CD4-positive, alpha-beta T cell treated with Interleukin-21 for 1 hour (primary cell): ENCODE results near the gene DNMT3B.
"Not testable (repeated sequence)": the region's sequence is repeated elsewhere in the genome, so short reads cannot be mapped to it uniquely, and the experiment has no call there.

ENCODE experiments used
- DNase-seq: peaks from one replicate; pipeline ENCODE4 v3.0.0-alpha.2; 2020

DNMT3B gene

DNA sequence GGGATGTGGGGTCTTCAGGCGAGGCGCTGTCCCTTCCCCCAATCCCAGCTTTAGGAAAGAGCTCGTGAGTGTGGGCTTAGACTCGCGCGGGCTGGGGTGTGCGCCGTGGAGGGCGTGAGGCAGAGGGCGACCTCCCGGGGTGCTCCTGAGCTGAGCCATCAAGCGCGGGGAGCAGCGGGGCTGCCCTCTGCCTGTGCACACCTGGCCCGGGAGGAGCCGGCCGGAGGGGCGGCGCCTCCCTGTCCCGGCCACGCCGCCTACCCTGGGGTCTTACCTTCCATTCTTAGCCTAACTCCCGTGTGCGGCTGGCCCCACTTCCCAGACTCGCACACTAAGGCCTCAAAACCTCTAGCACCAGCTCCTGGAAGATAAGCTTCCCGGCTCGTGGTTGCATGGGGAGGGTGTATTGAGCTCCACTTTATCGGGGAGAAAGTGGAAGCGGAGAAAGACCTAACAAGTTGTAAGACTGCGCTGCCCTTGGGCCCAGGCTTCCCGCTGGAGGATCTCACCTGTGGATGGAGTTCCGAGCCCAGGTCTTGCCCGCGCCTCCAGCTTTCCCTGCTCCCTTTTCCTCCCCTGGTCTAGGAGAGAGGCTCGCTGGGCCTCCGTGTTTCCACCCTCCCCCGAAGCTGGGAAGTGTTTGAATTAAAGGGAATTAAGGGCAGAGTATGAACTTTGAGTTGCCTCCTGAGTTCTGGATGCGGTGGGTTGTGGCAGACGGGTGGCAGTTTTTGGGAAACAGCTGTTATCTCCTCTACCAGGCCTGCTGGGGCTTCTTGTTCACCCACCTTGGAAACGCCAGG is 1.2 kb downstream of the DNMT3B start:
- DNase-seq: no peak

DNA sequence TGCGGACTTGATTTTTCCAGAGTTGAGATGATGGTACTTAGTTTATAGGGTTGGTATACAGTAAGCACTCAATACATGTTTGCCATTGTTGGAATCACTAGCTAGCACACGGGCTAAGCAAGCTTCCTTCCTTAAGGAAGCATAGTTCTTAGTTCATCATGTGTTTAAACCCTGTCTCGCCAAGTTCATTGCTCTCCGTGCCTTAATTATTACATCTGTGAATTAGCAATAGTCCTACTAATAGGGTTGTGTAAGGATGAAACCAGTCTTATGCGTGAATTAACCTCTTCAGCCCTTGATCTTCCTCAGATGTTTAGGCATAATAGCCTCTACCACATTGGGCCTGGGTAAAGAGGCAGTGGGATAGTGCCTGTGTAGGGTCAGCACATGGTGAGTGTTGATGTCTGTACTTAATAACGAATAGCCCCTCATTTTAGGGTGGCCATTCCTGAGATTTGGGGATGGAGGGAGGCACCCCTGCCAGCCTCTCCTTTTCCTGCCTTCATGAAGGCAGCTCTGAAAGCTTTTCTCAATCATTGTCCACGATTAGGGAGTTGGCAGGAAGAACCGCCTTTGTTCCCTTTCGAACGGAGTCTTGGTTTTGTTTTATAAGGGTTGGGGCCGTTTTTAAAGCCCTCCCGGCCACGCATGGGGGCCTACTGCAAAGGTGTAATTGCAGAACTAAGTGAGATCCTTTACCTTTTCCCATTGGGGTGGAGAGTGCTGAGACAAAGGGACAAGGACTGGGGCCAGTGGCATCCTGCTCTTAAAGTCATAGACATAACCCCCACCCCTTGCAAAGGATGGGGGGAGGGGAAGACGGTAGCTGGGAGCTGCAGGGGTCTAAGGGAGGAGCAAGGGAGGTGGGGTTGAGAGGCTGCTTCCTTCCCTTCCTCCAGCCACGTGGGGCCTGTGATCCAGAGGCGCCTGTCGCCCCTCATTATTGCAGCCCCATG is 2.1 kb downstream of the DNMT3B start:
- no peak for DNase-seq

DNA sequence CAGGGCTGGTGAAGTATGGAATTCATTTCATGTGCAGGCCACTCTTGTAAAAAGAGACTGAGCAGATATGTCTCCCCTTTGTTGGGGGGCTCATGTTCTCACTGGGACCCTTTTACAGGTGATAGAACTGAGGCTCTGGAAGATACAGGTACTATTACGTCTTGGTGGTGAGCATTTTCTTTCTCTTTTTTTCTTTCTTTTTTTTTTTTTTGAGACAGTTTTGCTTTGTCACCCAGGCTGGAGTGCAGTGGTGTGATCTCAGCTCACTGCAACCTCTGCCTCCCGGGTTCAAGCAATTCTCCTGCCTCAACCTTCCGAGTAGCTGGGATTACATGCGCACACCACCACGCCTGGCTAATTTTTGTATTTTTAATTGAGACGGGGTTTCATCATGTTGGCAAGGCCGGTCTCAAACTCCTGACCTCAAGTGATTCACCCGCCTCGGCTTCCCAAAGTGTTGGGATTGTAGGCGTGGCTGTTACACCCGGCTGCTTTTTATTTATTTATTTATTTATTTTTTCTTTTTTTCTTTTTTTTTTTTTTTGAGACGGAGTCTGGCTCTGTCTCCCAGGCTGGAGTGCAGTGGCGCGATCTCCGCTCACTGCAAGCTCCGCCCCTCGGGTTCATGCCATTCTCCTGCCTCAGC is 3.2 kb downstream of the DNMT3B start:
- DNase-seq: not testable (repeated sequence)

DNA sequence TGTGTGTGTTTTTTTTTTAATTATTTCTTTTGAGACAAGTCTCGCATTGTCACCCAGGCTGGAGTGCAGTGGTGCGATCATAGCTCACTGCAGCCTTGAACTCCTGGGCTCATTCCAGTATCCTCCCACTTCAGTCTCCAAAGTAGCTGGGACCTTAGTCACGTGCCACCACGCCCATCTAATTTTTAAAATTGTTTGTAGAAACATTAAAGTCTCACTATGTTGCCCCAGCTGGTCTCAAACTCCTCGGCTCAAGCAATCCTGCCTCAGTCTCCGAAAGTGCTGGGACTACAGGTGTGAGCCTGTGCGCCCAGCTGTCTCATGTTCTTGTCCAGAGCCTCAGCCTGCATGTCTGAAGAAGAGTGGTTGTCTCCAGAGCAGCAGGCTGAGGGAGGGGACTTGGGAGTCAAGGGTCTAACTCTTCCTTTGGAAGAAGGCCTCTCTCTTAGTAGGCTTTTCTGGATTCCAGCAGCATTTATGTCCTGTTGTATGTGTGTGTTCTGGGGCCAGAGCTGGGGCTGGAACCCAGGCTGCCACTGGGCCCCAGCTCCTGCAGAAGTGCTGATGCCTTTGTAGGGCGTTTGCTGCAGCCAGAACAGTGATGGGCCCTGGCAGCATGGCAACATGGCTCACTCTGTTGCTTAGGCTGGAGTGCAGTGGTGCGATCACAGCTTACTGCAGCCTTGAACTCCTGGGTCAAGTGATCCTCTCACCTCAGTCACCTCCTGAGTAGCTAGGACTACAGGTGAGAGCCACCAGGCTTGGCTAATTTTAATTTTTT is 5.4 kb downstream of the DNMT3B start:
- DNase-seq: no peak

- DNase-seq: no peak
These were observed 9.9 kb downstream of the DNMT3B start for GRCh38 chr20:32772046-32772445.

GRCh38 chr20:32773223-32773622 is 11.0 kb downstream of the DNMT3B start:
- DNase-seq: no peak

DNA sequence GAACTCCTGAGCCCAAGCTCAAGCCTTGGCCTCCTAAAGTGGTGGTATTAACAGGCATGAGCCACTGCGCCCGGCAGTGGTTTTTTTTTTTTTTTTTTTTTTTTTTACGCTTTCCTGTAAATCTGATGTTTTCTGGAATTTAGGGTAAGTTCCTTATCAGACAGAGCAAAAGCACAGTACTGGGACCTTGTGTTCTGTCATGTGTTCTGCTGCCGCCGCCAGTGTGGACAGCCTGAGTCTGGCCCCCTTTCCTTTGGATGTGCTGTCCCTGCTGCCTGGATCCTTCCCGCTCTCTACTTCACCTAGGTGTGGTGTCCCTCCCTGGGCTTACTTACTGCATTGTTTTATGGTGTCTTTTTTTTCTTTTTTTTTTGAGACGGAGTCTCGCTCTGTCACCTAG is 11.7 kb downstream of the DNMT3B start:
- DNase-seq: no peak

- DNase-seq: no peak
These were observed 13.3 kb downstream of the DNMT3B start for GRCh38 chr20:32775336-32775991.

GRCh38 chr20:32777177-32777956 is 15.2 kb downstream of the DNMT3B start:
- DNase-seq: no peak

GRCh38 chr20:32779500-32780211 is 17.5 kb downstream of the DNMT3B start:
- DNase-seq: no peak

GRCh38 chr20:32780278-32780677 is 18.1 kb downstream of the DNMT3B start:
- no peak for DNase-seq

GRCh38 chr20:32780749-32781655 is 18.8 kb downstream of the DNMT3B start:
- no peak for DNase-seq

- DNase-seq: no peak
These were observed 22.3 kb downstream of the DNMT3B start for GRCh38 chr20:32784369-32785080.

- no peak for DNase-seq
These were observed 24.0 kb downstream of the DNMT3B start for GRCh38 chr20:32786059-32786760.

DNA sequence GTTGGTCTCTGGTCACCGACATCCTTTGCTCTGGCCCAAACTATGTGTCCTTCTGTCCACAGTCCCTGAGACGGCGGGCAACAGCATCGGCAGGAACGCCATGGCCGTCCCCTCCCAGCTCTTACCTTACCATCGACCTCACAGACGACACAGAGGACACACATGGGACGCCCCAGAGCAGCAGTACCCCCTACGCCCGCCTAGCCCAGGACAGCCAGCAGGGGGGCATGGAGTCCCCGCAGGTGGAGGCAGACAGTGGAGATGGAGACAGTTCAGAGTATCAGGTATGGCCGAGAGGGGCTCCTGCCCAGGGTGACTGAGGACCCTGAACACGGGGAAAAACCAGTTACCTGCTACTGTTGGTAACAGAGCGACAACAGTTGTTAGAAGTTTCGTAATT is 25.0 kb downstream of the DNMT3B start:
- no peak for DNase-seq

DNA sequence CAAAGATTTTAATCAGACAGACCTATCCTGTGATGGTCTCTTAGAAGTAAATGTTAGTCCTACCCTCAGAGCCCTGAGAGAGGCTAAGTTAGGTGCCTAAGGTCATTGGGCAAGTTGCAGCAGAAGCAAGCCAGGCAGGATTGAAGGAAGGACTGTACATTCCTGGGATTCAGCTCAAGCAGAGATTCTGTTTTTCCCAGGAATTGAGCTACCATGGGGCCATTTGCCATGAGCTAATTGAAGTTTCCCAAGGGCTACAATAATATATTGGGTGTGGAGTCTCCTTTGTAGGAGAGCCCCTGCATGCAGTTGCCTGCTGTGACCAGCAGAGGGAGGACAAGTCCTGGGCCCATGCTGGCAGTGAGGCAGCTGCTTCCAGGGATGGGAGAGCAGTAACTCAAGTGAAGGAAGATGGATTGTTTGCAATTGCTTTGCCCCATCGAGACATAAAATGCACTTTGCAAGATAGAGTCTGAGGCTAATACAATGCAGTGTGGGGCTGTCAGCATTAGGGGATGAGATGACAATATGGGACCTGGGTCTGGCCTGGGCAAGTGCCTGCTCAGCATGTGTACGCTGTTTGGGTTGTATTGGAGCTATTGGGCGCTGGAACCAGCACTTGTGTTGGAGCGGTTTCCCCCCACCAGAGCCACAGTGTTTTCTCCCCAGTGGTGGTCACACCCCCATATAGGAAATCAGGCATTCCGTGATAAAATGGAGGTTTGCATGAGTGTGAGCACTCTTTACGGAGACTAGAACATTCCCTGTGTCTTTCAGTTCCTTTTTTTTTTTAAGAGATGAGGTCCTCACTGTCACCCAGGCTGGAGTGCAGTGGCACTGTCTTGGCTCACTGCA is 27.9 kb downstream of the DNMT3B start:
- peak; percentile 77 for DNase-seq

GRCh38 chr20:32790751-32791057 is 28.5 kb downstream of the DNMT3B start:
- no peak for DNase-seq
